T-cell (primary cell): ENCODE measurements around the gene PARD3B. TPM values are rescaled to one million over a fixed set of nuclear protein-coding genes. Genes with fewer than 3 reads are reported as not detected.

Experiments used
- ATAC-seq, 4 experiments: fragments of 200-7000 bp in 3 of 4; fragments of 150-1000 bp in 1 of 4; cut with Tn5 transposase; replicated peaks in 1 of 4; 1 replicate in 3 of 4; 2 replicates in 1 of 4; pipeline ENCODE4 v1.10.0; 2021; ENCODE audit warnings: moderate library complexity in 3 of 4, mild to moderate bottlenecking in 2 of 4, moderate number of reproducible peaks in 1 of 4
- CTCF ChIA-PET, 2 donors: fragments of 300-600 bp; sonication (Branson Sonifier 250); formaldehyde crosslinking; loops; one replicate each; lab custom pipeline; 2022; ENCODE audit warnings: antibody characterized with exemption in 2 of 2; lab: Charles Lee
- POLR2A ChIA-PET, 2 donors: fragments of 300-600 bp; sonication (Branson Sonifier 250); formaldehyde crosslinking; loops; one replicate each; lab custom pipeline; 2022; ENCODE audit warnings: antibody characterized with exemption in 2 of 2; lab: Charles Lee
- DNase-seq, 35 experiments: peaks; one replicate each; pipeline versions ENCODE4 v3.0.0 to v3.0.0-alpha.2; 2013 to 2023
- H3K27ac ChIP-seq: one replicate; pipeline ENCODE4 v1.5.1; 2013; ENCODE audit warnings: low read length
- H3K27me3 ChIP-seq, 2 experiments: replicated peaks in 1 of 2; 1 replicate in 1 of 2; 2 replicates in 1 of 2; pipeline versions ENCODE4 v1.6.1 to v1.7.0; 2013; ENCODE audit warnings: low read length in 1 of 2, mixed read lengths in 1 of 2; ENCODE audit not compliant: control insufficient read depth in 2 of 2, insufficient read depth in 2 of 2; ENCODE audit errors: extremely low read depth in 1 of 2
- H3K36me3 ChIP-seq, 2 donors: 1 replicate in 1 of 2; 2 replicates in 1 of 2; pipeline versions ENCODE4 v1.6.1 to v1.7.0; 2013; ENCODE audit warnings: low read length in 1 of 2; ENCODE audit not compliant: control insufficient read depth in 2 of 2, insufficient read depth in 1 of 2; ENCODE audit errors: extremely low read depth in 1 of 2
- H3K4me1 ChIP-seq, 2 experiments: 1 replicate in 1 of 2; 2 replicates in 1 of 2; pipeline versions ENCODE4 v1.6.1 to v1.7.0; 2013; ENCODE audit warnings: low read length in 2 of 2, mixed read lengths in 1 of 2; ENCODE audit not compliant: insufficient read depth in 2 of 2, control insufficient read depth in 1 of 2; ENCODE audit errors: extremely low read depth in 1 of 2
- H3K4me3 ChIP-seq, 2 donors: 1 replicate in 1 of 2; 2 replicates in 1 of 2; pipeline versions ENCODE4 v1.5.1 to v1.7.0; 2013; ENCODE audit warnings: mild to moderate bottlenecking in 2 of 2, low read length in 1 of 2, moderate library complexity in 1 of 2; ENCODE audit not compliant: control insufficient read depth in 1 of 2; ENCODE audit errors: extremely low read depth in 1 of 2
- H3K9me3 ChIP-seq: 2 replicates; pipeline ENCODE4 v1.7.0; 2013
- H3K27ac Mint-ChIP-seq, 2 donors: one replicate each; pipeline ENCODE4 v1.8.0; 2020 to 2021; ENCODE audit warnings: mild to moderate bottlenecking in 2 of 2, mixed read lengths in 2 of 2
- H3K27me3 Mint-ChIP-seq, 2 donors: one replicate each; pipeline ENCODE4 v1.8.0; 2021 to 2022; ENCODE audit warnings: mixed read lengths in 2 of 2
- H3K36me3 Mint-ChIP-seq: one replicate; pipeline ENCODE4 v1.8.0; 2021; ENCODE audit warnings: mixed read lengths
- H3K4me1 Mint-ChIP-seq, 3 donors: one replicate each; pipeline ENCODE4 v1.8.0; 2020 to 2022; ENCODE audit warnings: mixed read lengths in 3 of 3, mild to moderate bottlenecking in 1 of 3
- H3K4me3 Mint-ChIP-seq, 3 donors: one replicate each; pipeline ENCODE4 v1.8.0; 2020 to 2022; ENCODE audit warnings: mild to moderate bottlenecking in 3 of 3, mixed read lengths in 3 of 3, moderate library complexity in 3 of 3
- H3K9me3 Mint-ChIP-seq, 3 donors: one replicate each; pipeline ENCODE4 v1.8.0; 2020 to 2022; ENCODE audit warnings: mixed read lengths in 3 of 3
- WGBS: methylation state at CpG from one replicate; pipeline ENCODE4 v1.1.5; 2013; ENCODE audit warnings: missing lambda C conversion rate; ENCODE audit not compliant: insufficient coverage; 5-methylcytosine and 5-hydroxymethylcytosine counted together
- total RNA-seq, 35 experiments: library from RNA in 6 of 35; stranded (reverse) in 6 of 35; fragments of 120-200 nt in 1 of 35; gene quantifications; one replicate each; pipeline versions ENCODE4 v1.2.1 to v1.2.4 and lab custom pipeline; 2013 to 2026

The PARD3B gene
- total RNA-seq, 5 donors from 2014 or later (not counting 1 experiment from before 2014, with no cell fraction given) = 0.75 to 2.0 (median 1.6) TPM

DNA sequence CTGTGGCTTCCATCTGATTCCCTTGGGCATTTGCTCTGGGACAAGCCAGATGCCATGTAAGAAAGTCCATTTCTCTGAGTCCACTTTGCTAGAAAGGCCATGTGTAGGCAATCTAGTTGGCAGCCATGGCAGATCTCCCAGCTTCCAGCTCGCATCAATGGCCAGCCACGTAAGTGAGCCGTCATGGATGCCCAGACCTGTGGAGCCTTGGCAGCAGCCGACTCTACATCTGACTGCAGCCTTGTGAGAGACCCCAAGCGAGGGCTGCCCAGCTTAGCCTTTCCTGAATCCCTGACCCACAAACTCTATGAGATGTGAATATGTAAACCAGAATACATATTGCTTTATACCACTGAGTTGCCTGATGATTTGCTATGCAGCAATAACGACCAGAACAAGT lies 533.5 kb downstream of the PARD3B start:
- POLR2A ChIA-PET = no interaction called here
- no peak overlapping the region for H3K4me3 ChIP-seq
- Mint-ChIP-seq H3K4me3 (no peak overlapping the region), H3K27me3 (no peaks in the 10 kb centered on the region), H3K4me1 (peaks cover 46 to 75% (median 62%) of the 10 kb centered on the region in 3 donors), H3K9me3 (peaks cover 0 to 2% (median 0%) of the 10 kb centered on the region in 3 donors), H3K36me3 (no peaks in the 10 kb centered on the region), H3K27ac (peak overlapping the region; percentile 97)
- no peaks in the 10 kb centered on the region for H3K9me3 ChIP-seq
- peak overlapping the region; percentile 69 for H3K27ac ChIP-seq
- no peaks in the 10 kb centered on the region for H3K27me3 ChIP-seq
- no peak for ATAC-seq
- 85% methylated on average over 3 of the region's 6 CpGs for WGBS
- CTCF ChIA-PET = no interaction called here
- H3K4me1 ChIP-seq = peaks cover 13 to 44% of the 10 kb centered on the region in 2 experiments
- H3K36me3 ChIP-seq = no peaks in the 10 kb centered on the region
- DNase-seq = no peak

GRCh38 chr2:205079173-205079572 lies 533.9 kb downstream of the PARD3B start:
- Mint-ChIP-seq H3K36me3 (no peaks in the 10 kb centered on the region), H3K27me3 (no peaks in the 10 kb centered on the region), H3K27ac (peak overlapping the region; percentile 97), H3K4me3 (no peak overlapping the region), H3K4me1 (peaks cover 46 to 79% (median 63%) of the 10 kb centered on the region in 3 donors), H3K9me3 (peaks cover 0 to 2% (median 0%) of the 10 kb centered on the region in 3 donors)
- WGBS = 22% methylated on average over 1 of the region's 3 CpGs
- Histone ChIP-seq H3K4me1 (peaks cover 13 to 44% of the 10 kb centered on the region in 2 experiments), H3K27me3 (no peaks in the 10 kb centered on the region), H3K27ac (peak overlapping the region; percentile 52), H3K36me3 (no peaks in the 10 kb centered on the region), H3K4me3 (no peak overlapping the region), H3K9me3 (no peaks in the 10 kb centered on the region)
- no peak for DNase-seq
- ATAC-seq = no peak
- CTCF ChIA-PET = no interaction called here
- POLR2A ChIA-PET = no interaction called here

DNA sequence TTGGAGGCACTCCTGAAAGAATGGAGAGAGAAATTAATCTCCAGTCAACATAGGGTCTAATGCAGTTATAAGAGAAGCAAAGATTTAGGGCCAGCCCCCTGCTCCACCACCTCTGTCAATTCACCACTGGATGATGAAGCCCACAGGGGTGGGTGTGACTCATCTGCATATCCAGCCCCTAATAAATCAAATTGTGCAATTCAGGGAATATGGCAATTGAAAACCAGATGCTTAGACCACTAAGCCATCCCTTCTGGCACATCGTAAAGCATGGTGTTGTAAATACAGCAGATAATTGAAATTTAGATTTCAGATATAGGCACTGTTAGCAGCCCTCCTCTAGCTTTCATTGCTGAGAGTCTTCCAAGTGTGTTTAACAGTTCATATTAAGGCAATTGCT lies 541.4 kb downstream of the PARD3B start:
- no CpG with 5 or more reads among the region's 1 CpG for WGBS
- Histone ChIP-seq H3K27ac (no peak overlapping the region), H3K27me3 (no peaks in the 10 kb centered on the region), H3K4me3 (no peak overlapping the region), H3K36me3 (no peaks in the 10 kb centered on the region), H3K4me1 (peaks cover 0 to 9% of the 10 kb centered on the region in 2 experiments), H3K9me3 (no peaks in the 10 kb centered on the region)
- ChIA-PET POLR2A (interaction anchor here in 1 of 2 donors (0.5 kb wide), 1 partner anchor 767 kb away, joined by 4 read pairs; no protein-coding TSS in a partner anchor), CTCF (no interaction called here)
- Mint-ChIP-seq H3K4me1 (peaks cover 11 to 49% (median 27%) of the 10 kb centered on the region in 3 donors), H3K27me3 (no peaks in the 10 kb centered on the region), H3K36me3 (no peaks in the 10 kb centered on the region), H3K4me3 (no peak overlapping the region), H3K27ac (no peak overlapping the region), H3K9me3 (peaks cover 0 to 4% (median 0%) of the 10 kb centered on the region in 3 donors)
- ATAC-seq (no peak), DNase-seq (no peak)

DNA sequence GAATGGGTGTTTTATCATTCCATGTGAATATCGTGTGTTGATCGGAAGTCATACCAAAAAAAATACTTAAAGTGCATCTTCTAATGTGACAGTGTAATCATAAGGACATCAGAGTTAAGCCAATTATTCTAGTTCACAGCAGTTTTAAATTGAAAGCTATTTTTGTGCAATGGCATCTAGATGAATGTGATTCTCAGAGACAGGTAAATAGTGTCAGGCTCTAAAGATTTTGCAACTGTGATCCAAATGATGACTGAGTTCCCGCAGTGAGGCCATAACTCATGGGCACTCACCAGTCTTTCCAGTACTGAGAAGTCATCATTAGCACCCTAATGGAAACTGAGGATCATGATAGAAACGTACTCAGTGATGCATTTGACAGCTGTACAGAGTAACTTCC lies 542.6 kb downstream of the PARD3B start:
- H3K4me3 Mint-ChIP-seq = no peak overlapping the region
- DNase-seq (no peak), ATAC-seq (no peak)
- Histone ChIP-seq H3K27me3 (no peaks in the 10 kb centered on the region), H3K36me3 (no peaks in the 10 kb centered on the region), H3K27ac (no peak overlapping the region), H3K4me3 (no peak overlapping the region), H3K4me1 (peaks cover 3 to 18% of the 10 kb centered on the region in 2 experiments), H3K9me3 (no peaks in the 10 kb centered on the region)
- ChIA-PET CTCF (no interaction called here), POLR2A (interaction anchor here in 1 of 2 donors (1.0 kb wide), 1 partner anchor 10 kb away, joined by 4 read pairs; no protein-coding TSS in a partner anchor)
- no peaks in the 10 kb centered on the region for H3K27me3 Mint-ChIP-seq
- H3K9me3 Mint-ChIP-seq = peaks cover 0 to 12% (median 0%) of the 10 kb centered on the region in 3 donors
- no peak overlapping the region for H3K27ac Mint-ChIP-seq
- H3K36me3 Mint-ChIP-seq = no peaks in the 10 kb centered on the region
- WGBS = 33% methylated on average over 1 of the region's 4 CpGs
- H3K4me1 Mint-ChIP-seq = peaks cover 20 to 52% (median 33%) of the 10 kb centered on the region in 3 donors

DNA sequence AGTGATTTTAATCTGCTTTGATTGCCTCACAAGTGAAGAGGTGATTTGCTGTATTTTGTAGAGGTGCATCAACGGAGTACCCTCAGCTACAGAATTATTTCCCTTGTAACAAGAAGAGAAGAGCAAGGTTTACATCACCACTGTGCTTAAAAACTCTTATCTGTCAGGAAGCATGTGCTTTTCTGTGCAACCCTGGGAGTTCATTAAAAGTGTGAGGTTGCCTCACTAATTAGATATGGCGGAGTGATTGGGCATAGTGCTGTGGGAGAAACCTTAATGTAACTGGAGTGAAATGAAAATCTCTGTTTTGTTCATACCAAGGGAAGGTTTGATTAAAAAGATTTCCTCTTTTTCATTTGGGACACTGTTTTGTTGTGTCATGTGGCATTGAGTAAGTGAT lies 544.7 kb downstream of the PARD3B start:
- Mint-ChIP-seq H3K36me3 (no peaks in the 10 kb centered on the region), H3K4me1 (peaks cover 19 to 36% (median 29%) of the 10 kb centered on the region in 3 donors), H3K4me3 (no peak overlapping the region), H3K27ac (no peak overlapping the region), H3K27me3 (no peaks in the 10 kb centered on the region), H3K9me3 (peaks cover 0 to 12% (median 0%) of the 10 kb centered on the region in 3 donors)
- ATAC-seq = no peak
- Histone ChIP-seq H3K4me1 (peaks cover 3 to 13% of the 10 kb centered on the region in 2 experiments), H3K27ac (no peak overlapping the region), H3K36me3 (no peaks in the 10 kb centered on the region), H3K9me3 (no peaks in the 10 kb centered on the region), H3K4me3 (no peak overlapping the region), H3K27me3 (no peaks in the 10 kb centered on the region)
- POLR2A ChIA-PET = no interaction called here
- CTCF ChIA-PET = no interaction called here
- DNase-seq = no peak
- 92% methylated on average over 1 of the region's 2 CpGs for WGBS

DNA sequence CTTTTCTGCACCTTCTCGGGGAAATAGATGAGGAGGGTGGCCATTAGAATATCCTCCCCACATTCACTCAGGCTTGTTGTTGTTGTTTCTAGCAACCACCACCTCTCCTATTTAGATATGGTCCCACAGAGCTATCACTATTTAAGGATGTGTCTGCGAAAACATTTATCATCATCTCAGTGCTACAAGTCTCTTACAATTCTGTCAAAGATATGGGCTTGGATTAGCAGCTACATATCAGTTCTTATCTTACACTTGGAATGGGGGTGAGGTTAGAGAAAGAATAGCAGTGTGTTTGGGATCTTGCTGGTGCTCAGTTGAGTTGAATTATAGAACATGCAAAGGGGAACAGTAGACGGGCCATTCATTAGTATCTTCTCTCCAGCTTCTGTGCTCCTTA lies 546.1 kb downstream of the PARD3B start:
- no peak overlapping the region for H3K4me3 ChIP-seq
- H3K27ac ChIP-seq = no peak overlapping the region
- Mint-ChIP-seq H3K36me3 (no peaks in the 10 kb centered on the region), H3K27me3 (no peaks in the 10 kb centered on the region), H3K4me1 (peaks cover 21 to 34% (median 32%) of the 10 kb centered on the region in 3 donors), H3K27ac (no peak overlapping the region), H3K9me3 (peaks cover 0 to 12% (median 0%) of the 10 kb centered on the region in 3 donors), H3K4me3 (no peak overlapping the region)
- ChIA-PET CTCF (no interaction called here), POLR2A (no interaction called here)
- ATAC-seq (no peak), DNase-seq (no peak)
- peaks cover 3 to 13% of the 10 kb centered on the region in 2 experiments for H3K4me1 ChIP-seq
- no peaks in the 10 kb centered on the region for H3K9me3 ChIP-seq
- WGBS = no CpG with 5 or more reads among the region's 3 CpGs
- no peaks in the 10 kb centered on the region for H3K27me3 ChIP-seq
- no peaks in the 10 kb centered on the region for H3K36me3 ChIP-seq
